GM23338 (cell line): ENCODE measurements around the gene SELENON. TPM values are rescaled to one million over a fixed set of nuclear protein-coding genes. Genes with fewer than 3 reads are reported as not detected.

ENCODE experiments used
- ATAC-seq: fragments of 200-7000 bp; cut with Tn5 transposase; 3 replicates; pipeline ENCODE4 v1.9.1; 2020
- DNase-seq: peaks from one replicate; pipeline ENCODE4 v3.0.0-alpha.2; 2015; ENCODE audit warnings: low spot score
- H2AFZ ChIP-seq: fragments of 200-600 bp; sonication (generic); 2 replicates; pipeline ENCODE4 v1.8.0; 2016; ENCODE audit warnings: antibody characterized with exemption, mild to moderate bottlenecking, moderate library complexity
- H3F3A ChIP-seq: fragments of 200-600 bp; sonication (generic); replicated peaks from 2 replicates; pipeline ENCODE4 v1.8.0; 2017; ENCODE audit warnings: antibody characterized with exemption, mixed run types, low read depth
- H3K27ac ChIP-seq: fragments of 200-600 bp; sonication (generic); 2 replicates; pipeline ENCODE4 v1.6.1; 2016; ENCODE audit warnings: low read depth
- H3K27me3 ChIP-seq: fragments of 200-600 bp; sonication (generic); 2 replicates; pipeline ENCODE4 v1.8.0; 2016; ENCODE audit warnings: mild to moderate bottlenecking, mixed run types, moderate library complexity; ENCODE audit not compliant: insufficient read depth
- H3K36me3 ChIP-seq: fragments of 200-600 bp; sonication (generic); 2 replicates; pipeline ENCODE4 v1.8.0; 2016; ENCODE audit warnings: mild to moderate bottlenecking; ENCODE audit not compliant: insufficient read depth
- H3K4me1 ChIP-seq: fragments of 200-600 bp; sonication (generic); 2 replicates; pipeline ENCODE4 v1.8.0; 2016; ENCODE audit warnings: mild to moderate bottlenecking, moderate library complexity; ENCODE audit not compliant: insufficient read depth
- H3K4me2 ChIP-seq: fragments of 200-600 bp; sonication (generic); 2 replicates; pipeline ENCODE4 v1.7.1; 2017; ENCODE audit warnings: mixed run types
- H3K4me3 ChIP-seq: fragments of 200-600 bp; sonication (generic); 2 replicates; pipeline ENCODE4 v1.6.1; 2016; ENCODE audit warnings: mixed run types
- H3K79me2 ChIP-seq: fragments of 200-600 bp; sonication (generic); replicated peaks from 2 replicates; pipeline ENCODE4 v1.8.0; 2017; ENCODE audit warnings: mild to moderate bottlenecking; ENCODE audit not compliant: insufficient read depth
- H3K9me2 ChIP-seq: fragments of 200-600 bp; sonication (generic); 2 replicates; pipeline ENCODE4 v1.8.0; 2017; ENCODE audit not compliant: insufficient read depth
- H4K20me1 ChIP-seq: fragments of 200-600 bp; sonication (generic); replicated peaks from 2 replicates; pipeline ENCODE4 v1.8.0; 2017; ENCODE audit warnings: mild to moderate bottlenecking; ENCODE audit not compliant: insufficient read depth
- H3K27ac Mint-ChIP-seq: 2 replicates; pipeline ENCODE4 v1.8.0; 2020; ENCODE audit warnings: inconsistent platforms, mild to moderate bottlenecking, moderate library complexity, mixed read lengths
- H3K27me3 Mint-ChIP-seq: 3 replicates; pipeline ENCODE4 v1.8.0; 2022; ENCODE audit warnings: low read depth, mild to moderate bottlenecking, moderate library complexity, mixed read lengths, inconsistent platforms; ENCODE audit not compliant: insufficient read depth, poor library complexity
- H3K36me3 Mint-ChIP-seq: 3 replicates; pipeline ENCODE4 v1.8.0; 2021; ENCODE audit warnings: low read depth, mild to moderate bottlenecking, inconsistent platforms, moderate library complexity, mixed read lengths
- H3K4me1 Mint-ChIP-seq: 3 replicates; pipeline ENCODE4 v1.8.0; 2020; ENCODE audit warnings: mild to moderate bottlenecking, inconsistent platforms, mixed read lengths
- H3K4me3 Mint-ChIP-seq: 3 replicates; pipeline ENCODE4 v1.8.0; 2021; ENCODE audit warnings: moderate library complexity, mild to moderate bottlenecking, inconsistent platforms, mixed read lengths
- H3K9me3 Mint-ChIP-seq: 3 replicates; pipeline ENCODE4 v1.8.0; 2020; ENCODE audit warnings: moderate library complexity, mild to moderate bottlenecking, inconsistent platforms, mixed read lengths
- EZH2 ChIP-seq: fragments of 200-600 bp; sonication (generic); IDR thresholded peaks from one replicate; pipeline ENCODE4 v1.8.0; 2017; ENCODE audit warnings: antibody characterized with exemption, mild to moderate bottlenecking, low read depth; ENCODE audit not compliant: unreplicated experiment
- JUNB ChIP-seq: IDR thresholded peaks from one replicate; pipeline ENCODE4 v1.6.1; 2016; ENCODE audit warnings: antibody characterized with exemption; ENCODE audit not compliant: unreplicated experiment
- NANOG ChIP-seq: IDR thresholded peaks from 2 replicates; pipeline ENCODE4 v1.6.1; 2016; ENCODE audit warnings: antibody characterized with exemption, borderline replicate concordance
- STAT1 ChIP-seq: IDR thresholded peaks from one replicate; pipeline ENCODE4 v1.6.1; 2016; ENCODE audit warnings: antibody characterized with exemption; ENCODE audit not compliant: unreplicated experiment
- polyA plus RNA-seq: library from polyadenylated mRNA; unstranded; fragments of >200 nt; fragmentation: Nextera tagmentation; extraction: Ambion mirVana; gene quantifications from 2 replicates; pipeline ENCODE4 v1.2.1, GENCODE V29; 2016
- total RNA-seq: library from RNA; depleted of rRNA; stranded (reverse); fragments of >200 nt; shearing (Covaris generic); gene quantifications from 2 replicates; pipeline ENCODE4 v1.2.3, GENCODE V29; 2014
- TF ChIP-seq, protein P1 (sequence below): IDR thresholded peaks from 2 replicates; pipeline ENCODE4 v1.6.1; 2016; ENCODE audit warnings: antibody characterized with exemption
- TF ChIP-seq, protein P2 (sequence below): fragments of 250-450 bp; sonication (Bioruptor Pico); IDR thresholded peaks from 2 replicates; pipeline ENCODE4 v1.5.0; 2020; ENCODE audit warnings: mild to moderate bottlenecking, moderate library complexity

Gene SELENON
- total and polyA plus RNA-seq, 2 experiments from 2014 or later, result 17.9 to 93.2 TPM

DNA sequence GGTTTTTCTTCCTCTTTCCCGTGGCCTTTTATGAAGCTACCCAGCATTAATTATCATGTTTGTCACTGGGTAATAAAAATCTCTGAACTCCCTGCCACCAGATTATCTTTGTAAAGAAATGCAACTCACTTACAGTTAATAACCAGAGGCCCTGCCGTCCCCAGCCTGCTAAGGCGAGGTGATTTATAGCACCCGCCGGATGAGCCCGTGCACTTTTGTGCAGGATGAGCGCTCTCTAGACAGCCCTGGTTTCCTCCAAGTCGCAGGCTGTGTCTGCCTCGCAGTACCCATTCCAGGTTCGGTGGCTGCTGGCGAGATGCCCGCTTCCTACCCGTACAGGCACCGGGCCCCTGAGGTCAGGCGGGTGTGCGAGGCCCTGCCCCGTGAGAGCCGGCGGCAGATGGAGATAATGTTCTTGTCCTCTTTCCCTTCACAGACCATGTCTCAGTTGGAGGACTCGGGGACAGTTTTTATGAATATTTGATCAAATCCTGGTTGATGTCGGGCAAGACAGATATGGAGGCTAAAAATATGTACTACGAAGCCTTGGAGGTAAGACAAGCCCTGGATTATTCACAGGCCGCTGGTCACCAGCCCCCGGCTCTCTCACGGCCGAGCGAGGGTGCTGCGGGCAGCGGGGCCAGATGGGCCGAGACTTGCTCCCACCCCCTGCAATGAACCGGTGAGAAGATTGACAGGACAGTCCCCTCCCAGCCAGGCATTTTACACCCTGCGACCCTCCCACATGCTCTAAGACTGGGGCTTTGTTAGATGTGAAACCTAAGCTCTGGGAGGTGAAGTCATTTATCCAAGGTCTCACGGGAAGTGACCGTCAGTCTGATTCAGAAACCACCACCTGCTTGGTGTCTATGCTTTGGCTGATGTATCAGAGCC, 28.5 kb upstream of the SELENON start:
- Mint-ChIP-seq H3K4me1 (peaks cover 26% of the 10 kb centered on the region), H3K36me3 (no peaks in the 10 kb centered on the region), H3K27me3 (peaks cover 11% of the 10 kb centered on the region), H3K4me3 (no peak overlapping the region), H3K9me3 (no peaks in the 10 kb centered on the region), H3K27ac (no peak overlapping the region)
- ATAC-seq (peak; percentile 77), DNase-seq (peak; percentile 52)
- Histone ChIP-seq H3K27ac (no peak overlapping the region), H3K4me3 (no peak overlapping the region), H2AFZ (no peak overlapping the region), H3K27me3 (no peaks in the 10 kb centered on the region), H3K9me2 (no peaks in the 10 kb centered on the region), H4K20me1 (no peaks in the 10 kb centered on the region), H3K4me2 (no peak overlapping the region), H3K36me3 (no peaks in the 10 kb centered on the region), H3K4me1 (no peaks in the 10 kb centered on the region), H3K79me2 (no peaks in the 10 kb centered on the region), H3F3A (no peaks in the 10 kb centered on the region)
- no peak for TF ChIP-seq JUNB

DNA sequence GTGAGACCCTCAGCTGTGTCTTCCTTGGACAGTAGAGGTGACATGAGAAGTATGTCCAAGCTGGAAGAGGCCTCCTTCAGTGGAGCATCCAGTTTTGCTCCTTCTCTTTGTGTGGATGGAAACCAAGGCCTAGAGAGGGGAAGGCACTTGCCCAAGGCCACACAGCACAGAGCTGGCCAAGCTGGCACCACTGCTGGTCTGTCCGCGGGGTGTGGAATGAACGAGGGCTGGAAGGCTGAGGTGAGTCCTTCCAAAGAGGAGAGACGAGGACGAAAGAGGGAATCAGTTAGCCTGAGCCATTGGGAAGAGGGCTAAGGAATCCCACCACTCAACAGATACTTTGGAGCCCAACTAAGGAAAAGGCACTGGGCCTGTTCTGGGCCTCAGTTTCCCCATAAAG, 27.8 kb upstream of the SELENON start:
- Histone ChIP-seq H3K4me1 (no peaks in the 10 kb centered on the region), H3K9me2 (no peaks in the 10 kb centered on the region), H4K20me1 (no peaks in the 10 kb centered on the region), H3F3A (no peaks in the 10 kb centered on the region), H3K27ac (no peak overlapping the region), H3K79me2 (no peaks in the 10 kb centered on the region), H3K4me3 (no peak overlapping the region), H3K27me3 (no peaks in the 10 kb centered on the region), H3K36me3 (no peaks in the 10 kb centered on the region), H3K4me2 (no peak overlapping the region), H2AFZ (no peak overlapping the region)
- ATAC-seq (no peak), DNase-seq (no peak)
- Mint-ChIP-seq H3K4me1 (peaks cover 26% of the 10 kb centered on the region), H3K4me3 (no peak overlapping the region), H3K27me3 (peaks cover 11% of the 10 kb centered on the region), H3K9me3 (no peaks in the 10 kb centered on the region), H3K27ac (no peak overlapping the region), H3K36me3 (no peaks in the 10 kb centered on the region)
- TF ChIP-seq STAT1 (no peak), EZH2 (no peak), NANOG (no peak), JUNB (no peak)
- TF ChIP-seq, protein P1, sequence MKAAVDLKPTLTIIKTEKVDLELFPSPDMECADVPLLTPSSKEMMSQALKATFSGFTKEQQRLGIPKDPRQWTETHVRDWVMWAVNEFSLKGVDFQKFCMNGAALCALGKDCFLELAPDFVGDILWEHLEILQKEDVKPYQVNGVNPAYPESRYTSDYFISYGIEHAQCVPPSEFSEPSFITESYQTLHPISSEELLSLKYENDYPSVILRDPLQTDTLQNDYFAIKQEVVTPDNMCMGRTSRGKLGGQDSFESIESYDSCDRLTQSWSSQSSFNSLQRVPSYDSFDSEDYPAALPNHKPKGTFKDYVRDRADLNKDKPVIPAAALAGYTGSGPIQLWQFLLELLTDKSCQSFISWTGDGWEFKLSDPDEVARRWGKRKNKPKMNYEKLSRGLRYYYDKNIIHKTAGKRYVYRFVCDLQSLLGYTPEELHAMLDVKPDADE, result no peak
- TF ChIP-seq, protein P2, sequence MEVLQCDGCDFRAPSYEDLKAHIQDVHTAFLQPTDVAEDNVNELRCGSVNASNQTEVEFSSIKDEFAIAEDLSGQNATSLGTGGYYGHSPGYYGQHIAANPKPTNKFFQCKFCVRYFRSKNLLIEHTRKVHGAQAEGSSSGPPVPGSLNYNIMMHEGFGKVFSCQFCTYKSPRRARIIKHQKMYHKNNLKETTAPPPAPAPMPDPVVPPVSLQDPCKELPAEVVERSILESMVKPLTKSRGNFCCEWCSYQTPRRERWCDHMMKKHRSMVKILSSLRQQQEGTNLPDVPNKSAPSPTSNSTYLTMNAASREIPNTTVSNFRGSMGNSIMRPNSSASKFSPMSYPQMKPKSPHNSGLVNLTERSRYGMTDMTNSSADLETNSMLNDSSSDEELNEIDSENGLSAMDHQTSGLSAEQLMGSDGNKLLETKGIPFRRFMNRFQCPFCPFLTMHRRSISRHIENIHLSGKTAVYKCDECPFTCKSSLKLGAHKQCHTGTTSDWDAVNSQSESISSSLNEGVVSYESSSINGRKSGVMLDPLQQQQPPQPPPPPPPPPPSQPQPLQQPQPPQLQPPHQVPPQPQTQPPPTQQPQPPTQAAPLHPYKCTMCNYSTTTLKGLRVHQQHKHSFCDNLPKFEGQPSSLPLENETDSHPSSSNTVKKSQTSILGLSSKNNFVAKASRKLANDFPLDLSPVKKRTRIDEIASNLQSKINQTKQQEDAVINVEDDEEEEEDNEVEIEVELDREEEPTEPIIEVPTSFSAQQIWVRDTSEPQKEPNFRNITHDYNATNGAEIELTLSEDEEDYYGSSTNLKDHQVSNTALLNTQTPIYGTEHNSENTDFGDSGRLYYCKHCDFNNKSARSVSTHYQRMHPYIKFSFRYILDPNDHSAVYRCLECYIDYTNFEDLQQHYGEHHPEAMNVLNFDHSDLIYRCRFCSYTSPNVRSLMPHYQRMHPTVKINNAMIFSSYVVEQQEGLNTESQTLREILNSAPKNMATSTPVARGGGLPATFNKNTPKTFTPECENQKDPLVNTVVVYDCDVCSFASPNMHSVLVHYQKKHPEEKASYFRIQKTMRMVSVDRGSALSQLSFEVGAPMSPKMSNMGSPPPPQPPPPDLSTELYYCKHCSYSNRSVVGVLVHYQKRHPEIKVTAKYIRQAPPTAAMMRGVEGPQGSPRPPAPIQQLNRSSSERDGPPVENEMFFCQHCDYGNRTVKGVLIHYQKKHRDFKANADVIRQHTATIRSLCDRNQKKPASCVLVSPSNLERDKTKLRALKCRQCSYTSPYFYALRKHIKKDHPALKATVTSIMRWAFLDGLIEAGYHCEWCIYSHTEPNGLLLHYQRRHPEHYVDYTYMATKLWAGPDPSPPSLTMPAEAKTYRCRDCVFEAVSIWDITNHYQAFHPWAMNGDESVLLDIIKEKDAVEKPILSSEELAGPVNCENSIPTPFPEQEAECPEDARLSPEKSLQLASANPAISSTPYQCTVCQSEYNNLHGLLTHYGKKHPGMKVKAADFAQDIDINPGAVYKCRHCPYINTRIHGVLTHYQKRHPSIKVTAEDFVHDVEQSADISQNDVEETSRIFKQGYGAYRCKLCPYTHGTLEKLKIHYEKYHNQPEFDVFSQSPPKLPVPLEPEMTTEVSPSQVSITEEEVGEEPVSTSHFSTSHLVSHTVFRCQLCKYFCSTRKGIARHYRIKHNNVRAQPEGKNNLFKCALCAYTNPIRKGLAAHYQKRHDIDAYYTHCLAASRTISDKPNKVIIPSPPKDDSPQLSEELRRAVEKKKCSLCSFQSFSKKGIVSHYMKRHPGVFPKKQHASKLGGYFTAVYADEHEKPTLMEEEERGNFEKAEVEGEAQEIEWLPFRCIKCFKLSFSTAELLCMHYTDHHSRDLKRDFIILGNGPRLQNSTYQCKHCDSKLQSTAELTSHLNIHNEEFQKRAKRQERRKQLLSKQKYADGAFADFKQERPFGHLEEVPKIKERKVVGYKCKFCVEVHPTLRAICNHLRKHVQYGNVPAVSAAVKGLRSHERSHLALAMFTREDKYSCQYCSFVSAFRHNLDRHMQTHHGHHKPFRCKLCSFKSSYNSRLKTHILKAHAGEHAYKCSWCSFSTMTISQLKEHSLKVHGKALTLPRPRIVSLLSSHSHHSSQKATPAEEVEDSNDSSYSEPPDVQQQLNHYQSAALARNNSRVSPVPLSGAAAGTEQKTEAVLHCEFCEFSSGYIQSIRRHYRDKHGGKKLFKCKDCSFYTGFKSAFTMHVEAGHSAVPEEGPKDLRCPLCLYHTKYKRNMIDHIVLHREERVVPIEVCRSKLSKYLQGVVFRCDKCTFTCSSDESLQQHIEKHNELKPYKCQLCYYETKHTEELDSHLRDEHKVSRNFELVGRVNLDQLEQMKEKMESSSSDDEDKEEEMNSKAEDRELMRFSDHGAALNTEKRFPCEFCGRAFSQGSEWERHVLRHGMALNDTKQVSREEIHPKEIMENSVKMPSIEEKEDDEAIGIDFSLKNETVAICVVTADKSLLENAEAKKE (CRISPR knock-in tag), result no peak
